HUDEP-2 (cell line): ENCODE measurements around the gene FAM210A.

Experiments
- DNase-seq, 76 experiments: peaks; one replicate each; lab custom pipeline; 2025; ENCODE audit not compliant: unreplicated experiment in 76 of 76; lab: John Stamatoyannopoulos, UW

The FAM210A gene

DNA sequence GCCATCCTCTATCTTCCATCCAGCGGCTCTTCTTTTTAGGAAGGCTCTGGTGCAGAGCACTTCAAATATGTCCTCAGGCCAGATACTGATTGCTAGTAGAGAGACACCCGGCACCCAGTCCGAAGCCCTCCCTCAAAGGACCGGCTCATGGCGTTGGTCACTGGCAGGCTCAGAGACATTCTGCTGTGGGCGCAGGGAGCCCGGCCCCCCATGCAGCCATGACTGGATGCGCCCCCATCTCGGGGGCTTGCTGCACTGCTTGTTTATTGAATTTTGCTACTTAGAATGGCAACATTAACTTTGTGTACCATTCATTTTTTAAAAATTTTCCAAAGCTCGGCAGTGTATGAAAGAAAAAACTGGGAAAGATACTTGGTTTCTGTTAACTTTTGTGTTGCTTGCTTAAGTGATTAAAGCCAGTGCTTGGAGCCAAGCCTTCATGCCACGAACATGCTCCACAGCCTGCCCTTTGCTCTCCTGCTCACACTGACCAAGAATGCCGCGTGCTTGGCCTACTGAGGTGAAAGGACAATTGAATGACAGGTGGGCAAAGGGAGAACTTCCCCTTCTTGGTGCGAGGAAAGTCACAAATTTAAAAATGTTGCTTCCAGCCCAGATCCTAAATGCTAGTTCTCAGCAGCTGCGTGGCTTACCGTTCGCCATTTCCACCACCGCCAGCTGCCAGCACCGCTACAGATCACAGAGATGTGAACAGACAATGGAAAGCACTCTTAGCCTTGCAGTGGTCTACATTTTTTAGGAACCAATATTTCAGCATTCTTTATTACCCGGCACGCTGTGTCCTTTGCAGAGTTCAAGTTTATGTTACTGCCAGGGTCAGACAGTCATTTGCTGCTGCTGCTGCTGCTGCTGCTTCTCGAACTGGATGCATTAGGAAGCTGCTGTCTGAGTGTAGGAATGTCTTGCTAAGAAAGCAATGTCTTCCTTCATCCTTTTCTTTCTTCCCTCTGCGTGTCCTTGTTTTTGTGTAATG lies 76.7 kb downstream of the FAM210A start:
- no peak for DNase-seq

DNA sequence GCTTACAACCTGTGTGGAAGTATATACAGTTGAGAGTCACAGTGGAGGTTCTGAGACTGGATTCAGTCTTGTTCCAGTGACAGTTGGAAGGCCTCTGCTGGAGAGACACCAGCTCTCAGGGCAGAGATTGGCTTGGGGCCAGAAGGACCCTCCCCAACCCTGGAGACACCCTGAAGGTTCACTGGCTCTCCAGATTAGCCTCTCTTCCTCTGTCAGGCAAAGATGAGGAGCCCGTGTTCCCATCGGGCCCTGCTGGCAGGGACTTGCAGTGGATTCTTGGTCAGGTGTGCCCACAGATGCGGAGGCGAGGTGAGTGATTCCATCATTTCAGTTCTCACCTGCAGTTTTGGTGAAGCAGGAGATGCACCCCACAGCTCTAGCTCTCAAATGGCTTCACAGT lies 78.6 kb downstream of the FAM210A start:
- no peak for DNase-seq

DNA sequence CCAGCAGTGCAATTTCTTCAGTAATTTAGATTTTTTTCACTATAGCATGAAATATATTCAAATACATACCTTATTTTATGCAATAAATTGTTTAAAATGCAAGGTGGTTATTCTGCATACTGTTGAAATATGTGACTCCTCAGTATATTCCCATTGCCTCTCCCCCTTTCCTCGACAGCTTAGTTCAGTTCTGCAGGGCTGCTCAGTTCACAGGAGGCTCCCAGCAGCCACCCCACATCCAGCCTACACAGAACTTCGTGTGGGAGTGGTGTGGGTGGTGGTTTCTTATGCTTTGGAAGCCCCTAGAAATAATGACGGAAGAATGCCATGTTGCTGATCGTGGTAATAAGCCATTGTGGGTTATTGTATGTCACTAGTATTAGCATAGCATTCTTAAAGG lies 79.7 kb downstream of the FAM210A start:
- no peak for DNase-seq

DNA sequence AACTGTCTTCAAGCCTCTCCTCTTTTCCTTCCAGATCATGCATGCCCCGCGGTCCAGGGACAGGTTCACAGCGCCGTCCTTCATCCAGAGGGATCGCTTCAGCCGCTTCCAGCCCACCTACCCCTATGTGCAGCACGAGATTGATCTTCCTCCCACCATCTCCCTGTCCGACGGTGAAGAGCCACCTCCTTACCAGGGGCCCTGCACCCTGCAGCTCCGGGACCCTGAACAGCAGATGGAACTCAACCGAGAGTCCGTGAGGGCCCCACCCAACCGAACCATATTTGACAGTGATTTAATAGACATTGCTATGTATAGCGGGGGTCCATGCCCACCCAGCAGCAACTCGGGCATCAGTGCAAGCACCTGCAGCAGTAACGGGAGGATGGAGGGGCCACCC lies 81.3 kb downstream of the FAM210A start:
- no peak for DNase-seq

DNA sequence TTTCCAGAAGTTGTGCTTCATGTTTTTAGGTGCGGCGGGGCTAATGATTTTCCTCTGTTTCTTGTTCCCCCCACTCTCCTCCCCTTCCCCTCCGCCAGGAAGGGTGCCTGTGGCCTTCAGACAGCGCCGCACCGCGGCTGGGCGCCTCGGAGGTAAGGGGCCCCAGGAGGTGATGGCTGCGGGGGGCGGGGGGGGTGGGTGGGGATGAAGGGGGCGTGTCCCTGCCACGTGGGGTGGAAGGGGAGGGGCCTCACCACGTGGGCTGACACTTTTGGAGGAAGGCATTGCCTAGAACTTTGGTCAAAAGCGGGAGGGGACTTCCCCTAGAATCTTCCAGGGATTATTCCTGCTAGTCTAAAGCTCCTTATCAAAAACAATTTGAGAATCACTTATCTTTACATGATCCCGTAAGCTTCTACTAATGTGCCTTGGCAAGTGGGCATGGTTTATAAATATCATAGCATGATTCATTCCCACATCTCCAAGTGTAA lies 83.1 kb downstream of the FAM210A start:
- no peak for DNase-seq

- DNase-seq: no peak
These were observed 83.9 kb downstream of the FAM210A start for GRCh38 chr18:13642440-13642827.

DNA sequence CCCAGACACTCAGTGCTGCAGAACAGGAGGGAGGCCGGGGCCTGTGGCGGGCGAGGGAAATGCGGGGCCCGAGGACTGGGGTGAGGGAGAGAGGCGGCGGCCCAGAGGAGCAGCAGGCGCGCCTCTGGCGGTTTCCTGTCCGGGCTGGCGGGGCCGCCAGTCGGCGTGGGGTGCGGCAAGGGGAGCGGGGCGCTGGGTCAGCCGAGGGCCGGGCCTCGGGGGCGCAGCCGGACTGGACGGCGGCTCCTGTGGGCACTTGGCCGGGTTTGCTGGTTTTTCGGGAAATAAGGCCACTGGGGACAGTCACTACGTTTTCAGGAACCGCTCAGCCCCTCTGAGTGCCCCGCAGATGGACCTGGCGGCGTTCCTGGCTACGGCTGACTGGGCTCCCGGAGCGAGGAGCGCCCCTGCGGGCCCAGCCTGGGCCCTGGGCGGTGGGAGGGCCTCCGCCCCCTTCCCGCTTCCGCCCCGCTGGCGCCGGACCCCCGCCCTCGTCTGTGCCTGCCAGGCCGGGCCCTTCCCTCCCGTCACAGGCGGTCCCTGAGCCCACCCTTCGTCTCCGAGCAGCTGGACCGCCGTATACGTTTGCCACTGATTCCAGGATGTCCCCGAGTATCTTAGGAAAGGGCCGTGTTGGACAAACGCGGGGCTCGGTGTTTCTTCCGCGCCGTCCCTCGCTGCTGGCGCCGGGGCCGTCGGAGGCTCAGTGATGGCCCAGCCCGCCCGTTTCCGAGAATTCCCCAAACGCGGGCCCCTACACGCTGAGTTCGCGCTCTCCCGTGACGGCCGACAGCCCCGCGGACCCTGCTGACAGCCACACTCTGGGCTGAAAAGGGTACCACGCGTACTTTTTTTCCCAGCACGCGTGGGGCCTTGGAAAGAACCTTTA lies 84.6 kb downstream of the FAM210A start:
- DNase-seq: no peak

GRCh38 chr18:13640266-13640860 lies 86.0 kb downstream of the FAM210A start:
- DNase-seq: no peak

DNA sequence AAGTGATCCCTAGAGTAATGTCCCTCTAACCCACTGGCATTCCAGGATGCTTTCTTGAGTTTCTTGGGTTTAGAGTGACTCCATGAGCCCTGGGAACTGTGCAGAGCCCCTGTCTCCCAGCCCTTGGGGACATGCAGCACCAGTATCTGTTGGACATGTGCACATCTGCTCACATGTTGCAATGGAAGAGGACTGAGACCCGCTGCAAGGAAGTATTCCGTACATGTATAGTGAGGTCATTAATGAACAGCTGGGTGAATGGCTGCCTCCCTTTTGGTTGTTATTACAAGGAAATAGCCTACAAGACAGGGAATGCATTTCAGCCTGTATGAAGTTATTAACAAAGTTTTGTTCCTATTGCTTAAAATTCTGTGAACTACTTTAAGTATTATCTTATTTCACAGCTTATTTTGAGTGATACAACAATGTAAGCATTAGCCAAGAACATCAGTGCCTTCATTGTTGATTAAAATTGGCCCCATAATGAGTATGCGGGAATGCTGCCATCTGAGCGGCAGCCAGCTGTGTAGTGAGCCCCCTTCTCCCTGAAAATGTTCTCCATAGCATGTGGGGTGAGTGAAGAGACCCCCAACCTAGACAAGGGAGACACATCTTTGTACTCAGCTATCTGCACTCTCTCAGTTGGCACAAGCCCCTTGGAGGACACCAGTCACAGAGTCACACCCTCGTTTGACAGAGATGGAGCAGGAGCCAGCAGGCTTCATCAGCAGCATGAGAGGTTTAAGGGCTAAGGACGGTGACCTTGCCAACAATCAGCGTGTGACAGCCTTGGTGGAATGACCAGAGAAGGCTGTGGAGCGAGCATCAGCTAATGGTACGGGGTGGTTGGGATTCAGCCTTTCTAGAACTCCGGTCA lies 87.4 kb downstream of the FAM210A start:
- no peak for DNase-seq

- no peak for DNase-seq
These were observed 91.3 kb downstream of the FAM210A start for GRCh38 chr18:13635046-13635445.

DNA sequence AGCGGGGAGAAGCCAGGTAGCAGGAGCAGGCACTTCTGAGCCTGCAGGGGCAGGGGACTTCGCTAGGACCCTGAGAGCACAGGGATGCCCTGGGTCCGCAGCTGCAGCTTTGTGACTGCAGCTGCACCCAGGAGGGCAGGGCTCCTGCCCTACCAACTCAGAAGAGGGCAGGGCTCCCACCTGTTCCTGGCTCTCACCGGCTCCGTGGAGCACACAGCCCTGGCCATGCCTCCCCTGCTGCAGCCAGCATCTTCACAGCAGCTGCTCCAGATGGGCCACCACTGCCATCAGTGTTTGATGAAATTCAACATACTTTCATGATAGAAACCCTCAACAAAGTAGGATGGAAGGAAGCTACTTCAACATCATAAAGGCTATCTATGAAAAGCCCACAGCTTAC lies 92.7 kb downstream of the FAM210A start:
- DNase-seq: no peak

GRCh38 chr18:13630716-13631268 lies 95.6 kb downstream of the FAM210A start:
- DNase-seq: no peak

- DNase-seq: peak in 15 of 76 experiments; percentile 1 to 53 (median 12)
These were observed 96.3 kb downstream of the FAM210A start for GRCh38 chr18:13629841-13630715.

DNA sequence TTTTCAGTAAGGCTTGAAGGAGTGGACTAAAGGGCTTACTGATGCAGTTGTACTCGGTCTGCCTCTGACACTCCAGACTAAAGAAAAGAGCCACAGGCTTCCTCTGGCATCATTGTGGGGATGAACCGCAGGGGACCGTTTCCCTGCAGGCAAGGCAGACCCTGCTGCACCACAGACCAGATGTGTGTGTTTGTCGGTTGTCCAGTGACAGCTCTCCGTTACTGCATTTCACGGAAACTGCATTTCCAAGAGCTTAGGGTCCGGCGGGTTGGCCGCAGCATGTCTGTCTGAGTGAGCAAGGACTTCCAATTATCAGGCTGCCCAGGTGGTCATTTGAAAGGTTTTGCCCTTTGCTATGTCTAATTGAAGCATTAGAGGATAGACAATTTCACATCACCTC lies 98.1 kb downstream of the FAM210A start:
- DNase-seq: no peak

GRCh38 chr18:13627639-13628038 lies 98.7 kb downstream of the FAM210A start:
- DNase-seq: no peak

DNA sequence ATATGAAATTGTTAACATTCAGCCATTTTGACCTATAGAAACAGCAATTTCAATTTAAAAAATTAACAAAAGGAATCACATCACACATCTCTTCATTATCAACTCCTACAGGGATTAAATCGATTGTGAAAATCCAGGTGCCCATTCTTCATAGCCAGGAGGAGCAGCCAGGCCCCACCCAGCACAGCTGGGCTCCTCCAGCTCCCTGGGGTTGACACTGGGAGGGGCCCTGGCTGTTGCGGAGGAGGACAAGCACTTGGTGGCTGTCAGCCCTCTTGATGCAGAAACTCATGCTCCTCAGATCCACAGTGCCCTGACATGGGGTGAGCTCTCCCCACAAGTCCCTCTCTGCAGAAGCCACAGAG lies 99.8 kb downstream of the FAM210A start:
- DNase-seq: no peak

DNA sequence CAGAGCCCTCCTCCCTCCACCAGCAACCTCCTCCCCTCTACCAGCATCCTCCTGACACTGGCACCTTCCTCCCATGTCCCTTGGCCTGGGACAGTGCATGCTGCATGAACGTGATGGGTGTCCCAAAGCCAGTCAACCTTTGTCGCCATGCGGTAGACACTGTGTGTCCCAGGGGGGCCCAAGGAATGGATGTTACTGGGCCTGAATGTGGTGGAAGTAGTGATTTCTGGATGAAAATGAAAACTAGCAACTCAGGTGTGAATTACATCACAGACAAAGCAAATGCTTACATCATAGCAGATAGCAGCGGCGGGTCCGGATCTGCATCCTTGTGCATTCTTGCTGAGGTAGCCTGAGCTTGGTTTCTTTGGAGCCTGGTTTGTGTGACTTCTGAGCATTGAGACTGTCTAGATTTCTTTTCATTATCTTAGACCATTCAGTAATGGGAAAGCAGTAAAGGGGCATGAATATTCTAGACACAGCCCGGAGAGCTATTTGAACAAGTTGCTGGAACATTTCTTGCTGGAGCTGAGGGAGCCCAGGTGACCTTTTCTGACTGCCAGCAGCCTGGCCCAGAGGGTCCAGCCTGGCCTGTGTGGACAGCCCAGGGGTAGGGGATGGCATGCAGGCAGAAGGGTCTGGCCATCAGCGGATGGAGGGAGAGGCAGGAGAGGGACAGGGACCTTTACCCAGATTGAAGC lies 100.4 kb downstream of the FAM210A start:
- no peak for DNase-seq

DNA sequence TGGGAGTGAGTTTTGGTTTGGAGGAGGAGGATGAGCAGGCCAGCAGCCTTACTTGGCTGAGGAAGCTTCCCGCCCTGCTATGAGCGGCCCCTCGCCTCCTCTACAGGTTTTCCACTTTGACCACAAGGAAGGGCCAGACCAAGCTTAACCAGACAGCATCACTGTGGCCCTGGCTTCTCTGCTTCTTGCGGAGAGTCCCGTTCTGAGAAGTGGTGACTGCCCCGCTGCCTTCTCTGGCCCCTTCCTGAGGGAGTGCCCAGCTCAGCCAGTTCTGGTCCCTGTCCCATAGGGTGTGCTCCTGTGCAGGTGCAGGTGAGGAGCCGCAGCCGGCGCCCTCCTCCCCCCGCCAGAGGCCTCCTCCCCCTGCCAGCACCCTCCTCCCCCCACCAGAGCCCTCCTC lies 101.0 kb downstream of the FAM210A start:
- no peak for DNase-seq
